GM06990 (cell line): ENCODE results near the gene DOCK1.

Source experiments
- DNase-seq: peaks from one replicate; pipeline ENCODE4 v3.0.0-alpha.2; 2011; ENCODE audit not compliant: insufficient read length; ENCODE audit errors: extremely low read depth
- H3K27me3 ChIP-seq: replicated peaks from 2 replicates; pipeline ENCODE4 v1.6.0; 2011; ENCODE audit warnings: low read length; ENCODE audit not compliant: control insufficient read depth, insufficient read depth
- H3K36me3 ChIP-seq: 2 replicates; pipeline ENCODE4 v1.5.1; 2011; ENCODE audit warnings: low read length; ENCODE audit not compliant: control insufficient read depth, insufficient read depth
- H3K4me3 ChIP-seq: replicated peaks from 2 replicates; pipeline ENCODE4 v1.5.1; 2011; ENCODE audit warnings: low read depth, mild to moderate bottlenecking, control low read depth, low read length
- CTCF ChIP-seq: IDR thresholded peaks from 2 replicates; pipeline ENCODE4 v1.5.1; 2011; ENCODE audit warnings: low read length, control low read depth, mild to moderate bottlenecking, inconsistent platforms; ENCODE audit not compliant: insufficient read depth, poor library complexity, severe bottlenecking

DOCK1 gene

GRCh38 chr10:127414024-127414423 lies 508.8 kb downstream of the DOCK1 start:
- TF ChIP-seq CTCF: no peak
- H3K36me3 ChIP-seq: no peaks in the 10 kb centered on the region
- DNase-seq: no peak
- H3K4me3 ChIP-seq: no peak overlapping the region
- H3K27me3 ChIP-seq: no peaks in the 10 kb centered on the region

DNA sequence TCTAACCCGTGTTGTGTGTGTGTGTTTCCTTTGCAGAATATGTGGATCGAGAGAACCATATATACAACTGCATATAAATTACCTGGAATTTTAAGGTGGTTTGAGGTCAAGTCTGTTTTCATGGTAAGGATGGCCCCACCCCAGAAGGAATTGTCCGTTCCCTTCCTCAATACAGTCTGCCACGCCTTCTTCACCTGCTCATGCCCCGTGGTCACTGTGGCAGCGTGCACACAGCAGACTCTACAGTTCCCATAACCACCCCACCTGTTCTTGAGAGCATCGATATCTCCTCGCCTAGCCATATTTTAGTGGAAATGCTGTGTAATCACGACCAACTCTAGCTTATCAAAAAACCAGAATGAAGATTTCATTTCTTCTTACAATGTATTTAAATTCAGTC lies 509.9 kb downstream of the DOCK1 start:
- Histone ChIP-seq H3K4me3 (no peak overlapping the region), H3K27me3 (no peaks in the 10 kb centered on the region), H3K36me3 (no peaks in the 10 kb centered on the region)
- no peak for DNase-seq
- no peak for TF ChIP-seq CTCF

DNA sequence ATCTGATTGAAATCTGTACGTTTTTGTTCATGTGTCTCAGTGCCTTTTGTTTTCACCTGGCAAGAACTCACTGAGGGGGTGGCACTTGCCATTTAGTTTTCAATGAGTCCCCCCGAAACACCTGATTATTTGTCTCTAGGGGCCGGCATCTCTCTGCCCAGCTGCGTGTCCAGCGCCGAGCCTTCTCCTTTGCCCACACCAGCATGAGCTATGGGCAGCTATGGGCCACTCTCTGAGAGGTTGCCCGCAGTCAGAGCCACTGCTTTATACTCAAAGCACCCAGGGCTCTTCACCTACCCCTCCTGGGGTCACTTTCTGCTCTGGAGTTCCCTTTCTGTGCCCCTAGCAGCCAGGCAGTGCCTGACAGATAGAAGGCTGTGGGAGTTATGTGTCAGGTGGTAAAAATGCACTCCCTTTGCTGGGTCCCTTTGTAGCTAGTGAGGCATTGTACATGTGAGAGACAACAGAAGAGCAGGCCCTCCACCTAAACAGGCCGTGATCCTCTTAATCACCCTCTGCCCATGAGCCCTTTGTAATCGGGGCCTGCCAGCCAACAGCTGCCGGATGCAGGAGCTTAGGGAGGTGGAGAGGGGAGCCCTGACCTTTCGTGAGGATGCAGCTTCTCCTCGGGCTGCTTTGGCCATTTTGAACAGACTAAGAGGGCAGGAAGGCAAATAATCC lies 510.8 kb downstream of the DOCK1 start:
- no peaks in the 10 kb centered on the region for H3K36me3 ChIP-seq
- no peak overlapping the region for H3K4me3 ChIP-seq
- TF ChIP-seq CTCF: no peak
- no peaks in the 10 kb centered on the region for H3K27me3 ChIP-seq
- DNase-seq: no peak

DNA sequence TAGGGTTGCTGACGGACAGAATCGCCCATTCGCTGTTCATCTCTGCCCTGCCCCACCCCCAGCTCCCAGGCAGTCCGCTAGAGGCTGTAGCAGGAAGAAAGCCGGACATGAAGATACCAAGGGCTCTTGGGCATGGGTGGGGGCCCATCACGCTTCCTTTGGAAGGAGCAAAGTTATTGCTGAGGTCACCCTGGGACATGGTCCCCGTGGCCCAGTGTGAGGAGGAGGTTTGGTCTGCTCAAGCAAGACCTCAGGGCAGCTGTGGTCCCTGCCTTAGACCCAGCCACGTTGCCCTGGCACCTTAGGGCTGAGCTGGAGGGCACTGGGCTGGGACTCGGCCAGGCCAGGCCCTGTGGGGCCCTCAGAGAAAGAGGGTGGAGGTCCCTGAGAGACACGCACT lies 511.8 kb downstream of the DOCK1 start:
- no peaks in the 10 kb centered on the region for H3K27me3 ChIP-seq
- no peak for TF ChIP-seq CTCF
- H3K4me3 ChIP-seq: no peak overlapping the region
- no peak for DNase-seq
- H3K36me3 ChIP-seq: no peaks in the 10 kb centered on the region

- no peak overlapping the region for H3K4me3 ChIP-seq
- no peak for TF ChIP-seq CTCF
- H3K36me3 ChIP-seq: no peaks in the 10 kb centered on the region
- H3K27me3 ChIP-seq: no peaks in the 10 kb centered on the region
- no peak for DNase-seq
These were observed 512.6 kb downstream of the DOCK1 start for GRCh38 chr10:127417686-127418401.
